T-helper 1 cell treated with Interleukin-12 subunit alpha and Interleukin-12 subunit beta and Interleukin-4 antibody, amounts not matched to agents 30 ng/mL and 1 ng/mL, for 36 hours (primary cell): ENCODE data around the gene CHRND. TPM values are rescaled to one million over a fixed set of nuclear protein-coding genes. Genes with fewer than 3 reads are reported as not detected.

Experiments
- intact Hi-C: fragments of 100-400 bp; cut with micrococcal nuclease; formaldehyde crosslinking; loops from one replicate; pipeline ENCODE4 v1.15.1; 2024
- total RNA-seq: library from RNA; stranded (reverse); gene quantifications from 2 replicates; pipeline ENCODE4 v1.2.3, GENCODE V29; 2022

The CHRND gene
- total RNA-seq, 1 donor from 2014 or later: not detected

GRCh38 chr2:232541195-232541960 is 15.4 kb downstream of the CHRND start:
- intact Hi-C loops: no loop called here

- intact Hi-C loops: no loop called here
Measured at GRCh38 chr2:232541961-232542714, 16.2 kb downstream of the CHRND start.

GRCh38 chr2:232542715-232543467 is 16.9 kb downstream of the CHRND start:
- intact Hi-C loops: no loop called here

GRCh38 chr2:232543491-232543890 is 17.5 kb downstream of the CHRND start:
- intact Hi-C loops: no loop called here

GRCh38 chr2:232543928-232544631 is 18.1 kb downstream of the CHRND start:
- intact Hi-C loops: no loop called here

- intact Hi-C loops: no loop called here
Measured at GRCh38 chr2:232544674-232545073, 18.7 kb downstream of the CHRND start.

- intact Hi-C loops: no loop called here
Measured at GRCh38 chr2:232545511-232546375, 19.8 kb downstream of the CHRND start.

- intact Hi-C loops: loop anchor here (2.0 kb wide), 1 partner anchor 587 kb away; the partner anchor contains the start of gene DIS3L2
Measured at GRCh38 chr2:232547991-232548390, 22.0 kb downstream of the CHRND start.

- intact Hi-C loops: loop anchor here (1.0 to 10.0 kb wide), 13 partner anchors 27 to 1304 kb away; partner anchors contain the start of genes ATG16L1, COPS7B, DGKD and DIS3L2
Measured at GRCh38 chr2:232549655-232550353, 23.8 kb downstream of the CHRND start.

GRCh38 chr2:232550354-232551249 is 24.6 kb downstream of the CHRND start, which contains the start of the genes EIF4E2 and TIGD1:
EIF4E2 (plus strand) TSS chr2:232550689; CDS start chr2:232550725, 36 bp downstream.
TIGD1 (minus strand) TSS chr2:232550557; CDS start chr2:232549882, 675 bp downstream.
- intact Hi-C loops: loop anchor here (1.0 to 10.0 kb wide), 12 partner anchors 28 to 1304 kb away; partner anchors contain the start of genes ATG16L1, COPS7B, DGKD and GIGYF2

- intact Hi-C loops: loop anchor here (2.0 to 10.0 kb wide), 7 partner anchors 28 to 1086 kb away; partner anchors contain the start of genes ATG16L1, DGKD, GIGYF2 and NCL
Measured at GRCh38 chr2:232551250-232551638, 25.3 kb downstream of the CHRND start.

GRCh38 chr2:232551776-232552175 is 25.8 kb downstream of the CHRND start:
- intact Hi-C loops: loop anchor here (2.0 to 10.0 kb wide), 7 partner anchors 29 to 1087 kb away; partner anchors contain the start of genes ATG16L1, DGKD, GIGYF2 and NCL

- intact Hi-C loops: loop anchor here (10.0 kb wide), 3 partner anchors 798 to 1092 kb away; partner anchors contain the start of genes DGKD, NCL and USP40
Measured at GRCh38 chr2:232556426-232556825, 30.5 kb downstream of the CHRND start.

GRCh38 chr2:232562515-232563151 is 36.7 kb downstream of the CHRND start:
- intact Hi-C loops: no loop called here

GRCh38 chr2:232563580-232563979 is 37.6 kb downstream of the CHRND start:
- intact Hi-C loops: no loop called here

GRCh38 chr2:232567721-232568120 is 41.8 kb downstream of the CHRND start:
- intact Hi-C loops: no loop called here

- intact Hi-C loops: no loop called here
Measured at GRCh38 chr2:232568161-232568560, 42.2 kb downstream of the CHRND start.
